ENCODE data around the gene ARHGAP45.
A peak's percentile ranks its signal among the peaks of the same experiment; 100 is the strongest.
"Not testable (repeated sequence)": the region's sequence is repeated elsewhere in the genome, so short reads cannot be mapped to it uniquely, and the experiment has no call there.

Gene ARHGAP45

DNA sequence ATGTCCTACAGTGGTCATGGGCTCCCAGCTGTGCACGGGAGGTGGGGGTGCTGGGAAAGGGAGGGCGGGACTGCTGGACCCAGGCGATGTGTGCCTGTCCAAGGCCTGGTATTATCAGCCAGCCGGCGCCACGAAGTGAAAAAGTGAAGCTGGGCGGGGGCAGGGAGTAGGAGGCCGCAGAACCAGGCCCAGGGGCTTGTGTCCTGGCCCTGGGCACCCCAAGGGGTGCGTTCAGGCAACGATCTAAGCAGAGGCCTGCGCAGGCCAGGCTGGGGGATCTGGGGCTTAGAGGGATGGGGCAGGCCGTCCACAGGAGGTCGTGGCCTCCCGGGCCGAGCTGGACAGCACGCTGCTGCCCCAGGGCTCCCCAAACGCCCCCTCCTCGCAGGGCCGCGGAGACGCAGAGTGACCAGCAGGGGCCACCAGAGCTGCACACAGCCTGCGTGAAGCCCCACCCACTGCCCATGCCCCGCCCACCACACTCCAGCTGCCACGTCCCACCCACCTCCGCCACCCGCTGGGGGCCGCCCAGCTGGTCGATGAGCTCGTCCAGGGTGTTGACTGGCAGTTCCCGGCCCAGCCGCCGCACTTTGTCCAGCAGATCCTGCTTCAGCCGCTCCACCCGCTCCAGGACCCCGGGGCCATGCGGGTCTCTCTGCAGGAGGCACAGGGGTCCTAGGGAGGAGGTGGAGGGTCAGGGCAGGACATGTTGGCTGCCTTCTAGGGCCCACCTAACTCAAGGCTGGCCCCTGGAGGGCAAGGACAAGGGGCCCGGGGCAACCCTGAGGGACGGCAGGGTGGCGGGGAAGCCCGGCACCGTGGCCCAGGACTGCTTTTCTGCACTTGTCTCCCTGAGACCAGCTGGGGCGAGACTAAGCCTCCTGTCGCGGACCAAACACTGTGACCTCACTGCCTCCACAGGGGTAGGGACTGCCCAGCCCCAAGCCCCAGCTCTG lies 46.3 kb downstream of the ARHGAP45 start:
- peak; percentile 70 to 74 for DNase-seq (ENCODE audit: extremely low read depth in 1 of 2, low read depth in 1 of 2)

DNA sequence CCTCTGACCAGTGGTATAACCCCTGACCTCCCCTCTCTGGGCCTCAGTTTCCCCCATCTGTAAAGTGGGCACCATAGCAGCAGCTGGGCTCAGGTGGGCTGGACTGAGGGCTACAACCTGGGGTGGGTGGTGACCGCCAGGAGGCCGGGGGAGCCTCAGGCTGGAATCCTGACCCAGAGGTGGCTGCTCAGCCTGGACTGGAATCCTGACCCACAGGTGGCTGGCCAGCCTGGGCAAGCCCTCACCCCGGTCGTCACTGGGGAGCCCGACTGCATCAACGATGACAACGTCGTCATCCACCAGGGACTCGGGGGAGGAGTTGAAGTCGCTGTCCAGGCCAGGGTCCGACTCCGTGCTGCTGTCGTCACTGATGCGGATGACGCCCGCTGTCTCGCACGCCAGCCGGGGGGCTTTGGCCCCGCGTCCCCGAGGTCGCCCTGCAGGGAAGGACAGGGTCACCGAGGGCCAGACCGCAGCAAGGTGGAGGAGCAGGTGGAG lies 47.1 kb downstream of the ARHGAP45 start:
- DNase-seq (ENCODE audit: extremely low read depth in 1 of 2, low read depth in 1 of 2): no peak

DNA sequence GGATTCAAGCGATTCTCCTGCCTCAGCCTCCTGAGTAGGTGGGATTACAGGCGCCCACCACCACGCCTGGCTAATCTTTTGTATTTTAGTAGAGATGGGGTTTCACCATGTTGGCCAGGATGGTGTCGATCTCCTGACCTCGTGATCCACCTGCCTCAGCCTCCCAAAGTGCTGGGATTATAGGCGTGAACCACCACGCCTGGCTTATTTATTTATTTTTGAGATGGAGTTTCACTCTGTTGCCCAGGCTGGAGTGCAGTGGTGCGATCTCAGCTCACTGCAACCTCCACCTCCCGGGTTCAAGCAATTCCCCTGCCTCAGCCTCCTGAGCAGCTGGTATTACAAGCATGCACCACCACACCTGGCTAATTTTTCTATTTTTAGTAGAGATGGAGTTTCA lies 47.8 kb downstream of the ARHGAP45 start:
- DNase-seq (ENCODE audit: extremely low read depth in 1 of 2, low read depth in 1 of 2): not testable (repeated sequence)

DNA sequence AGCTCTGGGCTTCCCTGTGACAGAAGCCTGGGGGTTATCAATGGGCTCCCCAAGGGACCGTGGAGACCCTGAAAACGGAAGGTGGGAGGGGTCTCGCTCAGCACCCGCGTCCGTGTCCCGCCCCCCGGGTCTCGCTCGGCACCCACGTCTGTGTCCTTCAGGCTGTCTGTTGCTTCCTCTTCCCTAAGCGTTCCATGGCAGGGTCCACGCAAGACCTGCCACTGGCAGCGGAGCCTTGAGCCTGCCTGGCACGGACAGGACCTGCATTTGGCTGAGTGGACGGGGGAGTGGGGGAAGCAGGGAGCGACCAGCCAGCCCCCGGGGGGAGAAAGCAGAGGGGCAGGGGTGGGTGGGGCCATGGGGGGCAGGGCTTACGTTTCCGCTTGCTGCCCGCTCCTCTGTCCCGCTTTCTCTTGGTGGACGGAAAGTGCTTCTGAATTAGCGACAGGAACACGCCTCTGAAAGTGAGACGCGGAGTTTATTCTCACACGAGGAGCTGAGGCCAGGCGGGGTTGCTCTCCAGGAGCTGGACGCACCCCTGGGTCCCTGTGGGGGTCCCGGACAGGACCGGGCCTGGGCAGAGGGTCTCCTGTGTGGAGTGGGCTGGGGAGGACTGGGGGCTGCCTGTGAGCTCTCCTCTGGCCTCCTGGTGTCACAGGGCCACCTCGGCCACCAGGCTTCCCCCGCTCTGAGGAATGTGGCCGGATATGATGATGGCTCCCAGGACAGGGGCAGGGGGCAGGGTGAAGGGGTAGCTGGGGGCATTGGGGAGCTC lies 48.9 kb downstream of the ARHGAP45 start:
- DNase-seq (ENCODE audit: extremely low read depth in 1 of 2, low read depth in 1 of 2): no peak

DNA sequence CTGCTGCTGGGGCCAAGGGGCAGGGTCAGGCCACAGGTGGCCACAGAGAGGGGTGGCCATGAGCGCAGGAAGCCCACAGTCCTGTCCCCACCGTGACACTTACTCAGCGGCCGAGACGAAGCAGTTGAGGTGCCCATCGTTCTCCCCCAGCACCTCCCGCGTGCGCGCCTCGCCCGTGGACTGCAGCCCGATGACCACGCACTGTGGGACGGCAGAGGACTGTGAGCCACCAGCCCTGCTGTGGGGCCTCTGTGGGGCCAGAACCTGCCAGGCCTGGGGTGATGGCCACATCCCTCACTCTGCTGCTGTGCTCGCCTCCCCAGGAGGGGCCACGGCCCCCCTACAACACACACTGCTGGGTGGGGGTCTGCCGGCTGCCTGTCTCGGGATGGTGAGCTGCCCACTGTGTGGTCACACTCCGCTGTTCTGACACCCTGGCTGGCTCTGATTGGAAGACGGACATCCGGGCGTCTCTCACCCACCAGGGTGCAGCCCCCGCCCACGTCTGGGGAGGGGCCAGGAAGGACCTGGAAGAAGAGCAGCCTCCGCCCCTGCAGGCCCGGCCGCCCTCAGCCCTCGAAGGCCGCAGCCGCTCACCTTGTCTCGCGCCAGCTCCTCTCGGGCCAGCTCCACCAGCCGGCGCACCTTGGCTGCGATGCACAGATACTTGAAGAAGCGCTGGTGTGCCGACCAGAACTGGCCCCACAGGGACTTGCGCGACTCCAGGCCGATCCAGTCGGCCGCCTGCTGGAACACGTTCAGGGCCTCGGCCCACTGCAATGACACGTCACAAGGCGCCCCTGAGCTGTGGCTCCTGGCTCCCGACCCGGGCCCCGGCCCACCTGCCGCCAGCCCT lies 50.0 kb downstream of the ARHGAP45 start:
- DNase-seq (ENCODE audit: extremely low read depth in 1 of 2, low read depth in 1 of 2): no peak

DNA sequence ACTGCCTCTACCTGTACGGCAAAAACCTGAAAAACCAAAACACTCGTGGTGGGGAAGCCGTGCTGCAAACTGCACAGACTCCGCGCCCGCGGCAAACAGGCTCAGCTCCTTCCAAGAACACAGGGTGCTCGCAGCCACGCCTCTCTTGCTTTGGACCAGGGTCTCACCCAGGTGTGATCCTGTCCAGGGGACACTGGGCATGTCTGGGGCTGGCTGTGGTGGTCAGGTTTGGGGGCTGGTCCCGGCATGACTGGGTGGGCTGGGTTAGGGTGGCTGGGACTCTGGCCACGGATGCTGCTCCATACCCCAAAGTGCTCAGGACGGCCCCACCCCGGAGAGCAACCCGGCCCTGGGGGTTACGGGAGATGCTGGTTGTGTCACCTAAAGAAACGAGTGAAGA lies 50.7 kb downstream of the ARHGAP45 start:
- DNase-seq (ENCODE audit: extremely low read depth in 1 of 2, low read depth in 1 of 2): no peak

DNA sequence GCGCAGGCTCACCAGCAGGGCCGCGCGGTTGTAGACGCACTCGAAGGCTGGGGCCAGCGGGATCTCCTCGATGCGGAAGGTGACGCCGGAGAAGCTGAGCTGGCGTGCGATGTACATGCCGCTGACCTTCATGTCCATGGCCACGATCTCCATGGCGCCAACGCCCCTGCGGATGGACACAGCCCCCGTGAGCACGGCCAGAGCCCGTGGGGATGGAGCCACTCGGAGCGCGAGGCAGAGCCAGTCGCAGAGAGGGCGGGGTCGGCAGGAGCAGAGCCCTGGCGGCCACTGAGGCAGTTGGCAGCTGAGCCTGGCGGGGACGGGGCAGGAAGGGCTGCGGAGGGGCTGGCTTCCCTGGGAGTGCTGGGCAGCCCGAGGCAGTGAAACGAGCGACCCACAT lies 52.0 kb downstream of the ARHGAP45 start:
- DNase-seq (ENCODE audit: extremely low read depth in 1 of 2, low read depth in 1 of 2): no peak

DNA sequence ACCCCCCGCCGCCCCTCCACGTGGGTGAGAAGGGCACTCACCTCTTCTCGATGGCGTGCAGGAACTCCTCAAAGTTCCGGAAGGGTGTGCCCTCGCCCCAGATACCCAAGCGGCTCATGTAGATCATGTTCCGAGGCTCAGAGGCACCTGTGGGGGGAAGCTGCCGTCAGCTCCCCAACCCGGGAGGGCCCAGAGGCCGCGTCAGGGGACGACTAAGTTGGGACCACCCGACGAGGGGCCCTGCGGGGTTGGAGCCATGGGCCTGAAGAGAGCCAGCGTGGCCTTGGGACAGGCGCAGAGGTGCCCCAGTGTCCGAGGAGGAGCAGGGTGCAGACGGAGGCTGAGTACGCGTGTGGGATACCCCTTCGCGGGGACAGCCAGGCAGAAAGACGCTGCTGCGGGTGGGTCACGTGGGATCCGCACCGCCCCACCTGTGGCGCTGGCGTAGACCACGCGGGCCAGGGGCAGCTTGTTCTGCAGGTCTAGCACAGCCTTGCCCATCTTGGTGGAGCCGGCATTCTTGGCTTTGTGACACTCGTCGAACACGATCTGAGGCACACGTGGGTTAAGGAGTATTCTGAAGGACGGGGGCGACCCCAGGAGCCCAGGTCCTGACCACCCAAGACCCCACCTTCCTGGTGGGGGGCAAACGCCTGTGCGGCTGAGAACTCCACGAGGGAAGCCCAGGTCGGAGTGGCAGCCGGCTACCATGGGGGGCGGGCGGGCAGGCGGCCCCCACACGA lies 52.7 kb downstream of the ARHGAP45 start:
- no peak for DNase-seq (ENCODE audit: extremely low read depth in 1 of 2, low read depth in 1 of 2)

DNA sequence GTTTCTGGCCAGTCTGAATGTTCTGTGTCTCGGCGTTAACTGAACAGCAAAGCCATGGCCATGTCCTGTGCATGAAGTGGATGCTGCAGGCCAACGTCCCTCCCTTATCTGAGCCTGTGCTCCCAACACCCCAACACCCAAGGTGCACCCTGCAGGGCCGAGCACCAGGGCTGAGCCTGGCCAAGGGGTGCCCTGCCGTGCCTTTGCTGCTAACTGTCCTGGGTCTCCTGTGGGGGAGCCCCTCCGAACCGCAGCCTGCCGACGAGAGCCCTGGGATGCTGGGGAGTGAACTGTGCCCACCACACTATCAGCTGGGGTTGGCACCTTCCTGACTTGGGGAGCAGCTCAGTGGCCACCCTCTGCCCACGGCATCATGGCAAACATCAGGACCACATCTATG lies 54.4 kb downstream of the ARHGAP45 start:
- DNase-seq (ENCODE audit: extremely low read depth in 1 of 2, low read depth in 1 of 2): no peak

DNA sequence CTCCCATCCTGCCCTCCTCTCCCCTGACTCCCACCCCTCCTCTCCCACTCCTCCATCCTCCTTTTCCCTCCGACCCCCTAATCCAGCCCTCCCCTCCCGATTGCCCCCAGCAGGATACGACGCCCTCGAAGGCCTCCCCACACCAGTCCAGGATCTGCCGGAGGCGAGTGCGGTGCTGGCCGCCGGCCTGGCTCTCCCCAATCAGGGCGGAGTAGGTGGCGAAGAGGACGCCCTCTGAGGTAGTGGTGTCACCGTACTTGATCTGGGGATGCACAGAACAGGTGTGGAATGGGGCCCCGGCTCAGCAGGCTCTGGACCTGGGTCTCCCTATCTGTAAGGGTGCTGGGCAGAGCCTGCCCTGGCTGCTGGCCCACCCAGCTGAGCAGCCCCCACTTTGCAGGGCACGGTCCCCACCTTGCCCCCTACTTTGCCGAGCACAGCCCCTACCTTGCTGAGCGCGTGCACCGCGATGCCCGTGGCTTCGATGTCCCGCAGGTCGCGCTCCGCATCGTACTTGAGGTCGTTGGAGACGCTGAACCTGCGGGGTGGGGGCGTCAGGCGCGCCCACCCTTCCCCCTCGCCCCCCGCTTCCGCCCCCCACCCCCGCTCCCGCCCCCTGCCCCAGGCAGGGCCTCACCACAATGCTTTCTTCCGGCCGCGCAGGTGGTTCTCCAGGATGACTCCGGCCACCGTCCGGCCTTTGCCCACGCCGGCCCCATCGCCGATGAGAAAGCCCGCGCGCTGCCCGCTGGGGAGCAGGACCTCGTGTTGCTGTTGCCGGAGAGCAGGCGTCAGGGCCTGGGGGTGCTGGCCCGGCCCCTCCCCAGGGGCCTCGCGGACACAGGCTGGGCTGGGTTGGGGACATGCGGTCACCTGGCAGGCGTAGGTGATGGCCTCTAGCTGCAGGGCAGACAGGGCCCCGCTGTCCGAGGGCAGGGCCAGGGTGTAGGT lies 55.3 kb downstream of the ARHGAP45 start:
- DNase-seq (ENCODE audit: extremely low read depth in 1 of 2, low read depth in 1 of 2): no peak

DNA sequence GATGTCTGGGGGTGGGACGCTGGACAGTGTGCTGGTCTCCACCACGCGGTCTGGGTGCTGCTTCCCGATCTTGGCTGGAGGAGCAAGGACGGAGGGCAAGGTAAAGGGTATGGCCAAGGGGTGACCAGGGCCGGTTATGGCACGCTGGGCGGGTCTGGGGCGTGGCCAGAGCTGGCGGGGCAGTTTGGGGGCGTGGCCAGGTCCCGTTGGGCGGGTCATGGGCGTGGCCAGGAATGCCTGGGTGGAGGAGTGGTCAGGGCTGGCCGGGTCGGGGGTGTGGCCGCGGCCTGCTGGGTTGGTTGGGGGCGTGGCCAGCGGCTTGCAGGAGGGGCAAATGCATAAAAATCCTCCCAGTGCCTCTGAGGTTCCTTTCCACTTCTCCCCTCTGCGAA lies 56.0 kb downstream of the ARHGAP45 start:
- DNase-seq (ENCODE audit: extremely low read depth in 1 of 2, low read depth in 1 of 2): no peak

DNA sequence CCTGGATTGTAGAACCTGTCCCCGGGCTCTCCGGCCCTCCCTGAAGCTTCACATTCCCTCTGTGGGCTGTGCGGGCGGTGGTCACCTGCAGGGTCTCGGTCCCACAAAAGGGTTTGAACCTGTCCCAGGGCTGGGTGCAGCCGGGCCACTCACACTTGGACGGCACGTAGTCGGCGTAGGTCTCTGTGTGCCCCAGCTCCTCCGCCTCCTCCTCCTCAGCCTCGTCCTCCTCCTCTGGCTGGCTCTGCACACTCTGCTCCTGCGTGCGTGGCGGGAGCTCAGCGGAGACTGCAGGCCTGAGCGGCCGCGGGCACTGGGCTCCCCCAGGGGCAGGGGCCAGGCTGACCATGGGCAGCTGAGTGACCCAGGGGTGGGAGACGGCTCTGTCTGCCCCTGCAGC lies 56.4 kb downstream of the ARHGAP45 start:
- DNase-seq (ENCODE audit: extremely low read depth in 1 of 2, low read depth in 1 of 2): no peak

DNA sequence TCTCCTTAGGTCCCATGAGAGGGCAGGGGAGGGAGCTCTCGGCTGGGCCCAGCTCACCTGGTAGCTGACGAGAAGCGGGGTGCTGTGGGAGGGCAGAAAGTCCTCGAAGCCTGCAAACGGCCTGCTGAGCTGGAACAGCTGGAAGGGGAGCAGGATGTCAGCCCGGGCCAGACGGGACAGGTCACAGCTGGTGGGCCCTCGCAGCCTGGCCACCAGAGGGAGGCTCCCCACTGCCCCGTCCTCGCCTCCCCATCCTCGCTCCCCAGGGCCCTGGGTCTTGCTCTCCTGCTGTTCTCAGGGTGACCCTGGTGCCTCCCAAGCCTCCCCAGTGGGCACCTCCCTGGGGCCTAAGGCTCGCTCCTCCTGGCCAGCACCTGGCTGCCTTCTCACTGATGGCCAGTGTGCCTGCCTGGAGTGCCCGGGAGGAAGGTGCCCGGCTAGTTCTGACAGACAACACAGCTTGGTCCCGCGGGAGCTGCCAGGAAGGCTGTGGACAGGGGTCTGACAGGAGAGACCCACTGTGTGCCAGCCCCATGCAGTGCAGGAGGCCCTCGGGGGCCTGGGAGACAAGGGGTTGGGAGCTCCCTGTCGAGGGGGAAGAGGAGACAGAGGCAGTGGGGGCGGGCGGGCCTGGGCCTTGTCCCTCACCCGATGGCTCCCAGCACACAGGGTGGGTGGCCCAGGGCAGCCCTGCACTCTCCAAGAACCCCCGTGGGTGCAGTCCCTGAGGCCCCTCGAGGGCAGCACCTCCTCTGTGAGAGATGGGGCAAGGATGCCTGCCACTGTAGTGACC lies 57.1 kb downstream of the ARHGAP45 start:
- no peak for DNase-seq (ENCODE audit: extremely low read depth in 1 of 2, low read depth in 1 of 2)

DNA sequence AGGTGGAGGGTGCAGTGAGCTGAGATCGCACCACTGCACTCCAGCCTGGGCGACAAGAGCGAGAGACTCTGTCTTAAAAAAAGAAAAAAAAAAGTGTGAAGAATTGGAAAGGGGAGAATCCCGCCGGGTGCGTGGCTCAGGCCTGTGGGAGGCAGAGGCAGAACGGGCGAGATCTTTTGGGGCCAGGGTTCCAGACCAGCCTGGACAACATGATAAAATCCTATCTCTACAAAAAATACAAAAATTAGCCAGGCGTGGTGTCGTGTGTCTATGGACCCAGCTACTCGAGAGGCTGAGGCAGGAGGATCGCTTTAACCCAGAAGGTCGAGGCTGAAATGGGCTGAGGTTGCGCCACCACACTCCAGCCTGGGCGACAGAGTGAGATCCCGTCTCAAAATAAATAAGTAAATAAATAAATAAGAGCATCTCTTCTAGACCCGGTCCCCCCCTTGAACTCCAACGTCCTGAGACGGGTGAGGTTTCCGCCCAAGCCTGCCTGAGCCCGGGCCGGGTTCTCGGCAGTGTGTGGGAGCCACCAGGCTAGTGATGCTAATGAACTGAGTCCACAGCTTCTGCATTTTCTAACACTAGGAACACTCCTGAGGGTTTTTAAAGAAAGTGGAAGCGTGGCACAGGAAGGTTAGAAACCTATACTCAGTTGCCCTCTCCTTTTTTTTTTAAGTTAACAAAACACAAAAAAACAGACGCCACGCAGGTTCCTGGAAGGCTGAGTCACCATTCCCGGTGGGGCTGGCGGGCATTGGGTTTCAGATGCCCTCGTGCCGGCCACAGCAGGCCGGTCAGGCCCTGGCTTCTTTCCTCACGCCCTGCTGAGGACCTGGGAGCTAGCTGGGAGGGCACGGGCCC lies 58.9 kb downstream of the ARHGAP45 start:
- no peak for DNase-seq (ENCODE audit: extremely low read depth in 1 of 2, low read depth in 1 of 2)

DNA sequence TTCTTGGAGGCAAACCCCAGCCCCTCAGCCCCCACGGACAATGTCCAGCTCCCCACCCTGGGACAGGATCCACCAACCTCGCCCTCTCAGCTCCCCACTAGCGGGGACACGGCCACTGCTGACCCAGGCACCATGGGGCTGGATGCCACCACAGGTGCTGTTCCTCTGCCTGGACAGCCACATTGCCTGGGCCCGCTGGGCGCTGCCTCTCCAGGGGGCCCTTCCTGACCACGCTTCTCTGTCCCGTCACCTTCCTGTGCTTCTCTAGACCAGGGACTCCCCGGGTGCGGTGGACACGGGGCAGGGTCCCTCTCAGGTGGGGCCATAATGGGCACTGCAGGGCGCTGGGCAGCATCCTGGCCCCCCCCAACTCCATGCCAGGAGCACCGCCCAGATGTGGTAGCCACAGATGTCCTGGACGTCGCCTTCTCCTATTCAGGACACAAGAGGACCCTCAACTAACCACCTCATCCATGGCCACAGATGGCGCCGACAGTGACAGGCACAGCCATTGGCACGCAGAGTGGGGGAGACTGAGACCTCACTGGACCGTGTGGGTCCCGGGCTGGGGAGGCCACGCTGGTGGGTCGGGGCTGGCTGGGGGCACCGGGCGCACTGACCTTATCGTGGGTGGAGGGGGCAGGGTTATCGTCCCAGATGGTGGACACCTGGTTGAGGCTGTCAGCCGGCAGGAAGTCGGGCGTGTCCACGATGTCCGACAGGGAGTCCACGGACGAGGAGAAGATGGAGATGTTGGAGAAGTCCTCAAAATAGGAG lies 60.2 kb downstream of the ARHGAP45 start:
- DNase-seq (ENCODE audit: extremely low read depth in 1 of 2, low read depth in 1 of 2): no peak

DNA sequence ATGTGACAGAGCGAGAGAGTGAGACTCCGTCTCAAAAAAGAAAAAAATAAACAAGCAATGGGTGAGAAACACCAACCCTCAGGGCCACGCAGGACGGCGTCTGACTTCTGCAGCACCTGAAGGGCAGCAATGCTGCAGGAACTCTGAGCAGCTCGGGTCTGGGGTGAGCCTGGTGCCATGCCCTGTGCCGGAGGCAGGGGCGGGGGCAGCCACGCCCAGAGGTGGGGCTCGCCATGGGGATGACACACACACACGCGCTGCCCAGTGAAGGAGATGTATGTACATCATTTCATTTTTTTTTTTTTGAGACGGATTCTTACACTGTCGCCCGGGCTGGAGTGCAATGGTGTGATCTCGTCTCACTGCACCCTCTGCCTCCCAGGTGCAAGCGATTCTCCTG lies 61.1 kb downstream of the ARHGAP45 start:
- no peak for DNase-seq (ENCODE audit: extremely low read depth in 1 of 2, low read depth in 1 of 2)

DNA sequence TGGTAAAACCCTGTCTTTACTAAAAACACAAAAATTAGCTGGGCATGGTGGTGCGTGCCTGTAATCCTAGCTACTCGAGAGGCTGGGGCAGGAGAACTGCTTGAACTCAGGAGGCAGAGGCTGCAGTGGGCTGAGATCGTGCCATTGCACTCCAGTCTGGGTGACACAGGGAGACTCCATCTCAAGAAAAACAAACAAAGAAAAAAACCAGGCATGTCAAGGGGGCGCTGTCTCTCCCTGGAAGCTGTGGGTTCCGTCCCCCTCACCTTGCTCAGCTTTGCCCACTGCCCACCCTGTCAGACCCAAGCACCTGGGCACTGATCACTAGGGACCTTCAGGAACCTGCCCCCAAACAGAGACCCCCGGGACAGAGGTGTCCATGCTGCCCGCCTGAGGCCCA lies 62.1 kb downstream of the ARHGAP45 start:
- not testable (repeated sequence) for DNase-seq (ENCODE audit: extremely low read depth in 1 of 2, low read depth in 1 of 2)
